ENCODE measurements around the gene MYCBPAP.

GRCh38 chr17:50483266-50483665 lies 25.0 kb upstream of the MYCBPAP start:
- TF ChIP-seq CTCF (conservative IDR thresholded peaks at IDR 0.05 in 1 of 2, IDR thresholded peaks at IDR 0.05 in 1 of 2; ENCODE audit: low read depth in 1 of 2, low read length in 2 of 2) = no peak
- TF ChIP-seq EZH2 (IDR thresholded peaks at IDR 0.05; ENCODE audit: low read length, missing control alignments) = no peak
